HEK293 (cell line): ENCODE data around the gene PRKCE.

Experiments used
- CTCF ChIP-seq: fragments of 450-650 bp; formaldehyde crosslinking; IDR thresholded peaks from 2 replicates; pipeline ENCODE4 v1.5.1; 2016; ENCODE audit warnings: missing biosample characterization, missing genetic modification characterization
- ZNF114 ChIP-seq: fragments of 450-650 bp; formaldehyde crosslinking; IDR thresholded peaks from 2 replicates; pipeline ENCODE4 v1.5.0; 2017; ENCODE audit warnings: missing biosample characterization, missing genetic modification characterization
- ZNF157 ChIP-seq: fragments of 450-650 bp; formaldehyde crosslinking; IDR thresholded peaks from 2 replicates; pipeline ENCODE4 v1.5.1; 2016; ENCODE audit warnings: missing biosample characterization, missing genetic modification characterization
- ZNF571 ChIP-seq: fragments of 450-650 bp; formaldehyde crosslinking; IDR thresholded peaks from 2 replicates; pipeline ENCODE4 v1.5.0; 2017; ENCODE audit warnings: missing biosample characterization, missing genetic modification characterization
- ZNF639 ChIP-seq: fragments of 450-650 bp; formaldehyde crosslinking; IDR thresholded peaks from 2 replicates; pipeline ENCODE4 v1.5.1; 2016; ENCODE audit warnings: missing biosample characterization, missing genetic modification characterization
- ZNF768 ChIP-seq: fragments of 450-650 bp; formaldehyde crosslinking; IDR thresholded peaks from 2 replicates; pipeline ENCODE4 v1.5.1; 2018; ENCODE audit warnings: missing biosample characterization, mild to moderate bottlenecking, missing genetic modification characterization

- TF ChIP-seq ZNF114 (tag by site-specific recombination) (no peak), ZNF571 (tag by site-specific recombination) (no peak), CTCF (tag by site-specific recombination) (no peak), ZNF157 (tag by site-specific recombination) (no peak), ZNF639 (tag by site-specific recombination) (no peak), ZNF768 (tag by site-specific recombination) (no peak)
These were observed 41.1 kb downstream of the PRKCE start for GRCh38 chr2:45692566-45692965.
